Measurements from ENCODE around the gene FBXO2.

The FBXO2 gene, protein sequence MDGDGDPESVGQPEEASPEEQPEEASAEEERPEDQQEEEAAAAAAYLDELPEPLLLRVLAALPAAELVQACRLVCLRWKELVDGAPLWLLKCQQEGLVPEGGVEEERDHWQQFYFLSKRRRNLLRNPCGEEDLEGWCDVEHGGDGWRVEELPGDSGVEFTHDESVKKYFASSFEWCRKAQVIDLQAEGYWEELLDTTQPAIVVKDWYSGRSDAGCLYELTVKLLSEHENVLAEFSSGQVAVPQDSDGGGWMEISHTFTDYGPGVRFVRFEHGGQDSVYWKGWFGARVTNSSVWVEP

DNA sequence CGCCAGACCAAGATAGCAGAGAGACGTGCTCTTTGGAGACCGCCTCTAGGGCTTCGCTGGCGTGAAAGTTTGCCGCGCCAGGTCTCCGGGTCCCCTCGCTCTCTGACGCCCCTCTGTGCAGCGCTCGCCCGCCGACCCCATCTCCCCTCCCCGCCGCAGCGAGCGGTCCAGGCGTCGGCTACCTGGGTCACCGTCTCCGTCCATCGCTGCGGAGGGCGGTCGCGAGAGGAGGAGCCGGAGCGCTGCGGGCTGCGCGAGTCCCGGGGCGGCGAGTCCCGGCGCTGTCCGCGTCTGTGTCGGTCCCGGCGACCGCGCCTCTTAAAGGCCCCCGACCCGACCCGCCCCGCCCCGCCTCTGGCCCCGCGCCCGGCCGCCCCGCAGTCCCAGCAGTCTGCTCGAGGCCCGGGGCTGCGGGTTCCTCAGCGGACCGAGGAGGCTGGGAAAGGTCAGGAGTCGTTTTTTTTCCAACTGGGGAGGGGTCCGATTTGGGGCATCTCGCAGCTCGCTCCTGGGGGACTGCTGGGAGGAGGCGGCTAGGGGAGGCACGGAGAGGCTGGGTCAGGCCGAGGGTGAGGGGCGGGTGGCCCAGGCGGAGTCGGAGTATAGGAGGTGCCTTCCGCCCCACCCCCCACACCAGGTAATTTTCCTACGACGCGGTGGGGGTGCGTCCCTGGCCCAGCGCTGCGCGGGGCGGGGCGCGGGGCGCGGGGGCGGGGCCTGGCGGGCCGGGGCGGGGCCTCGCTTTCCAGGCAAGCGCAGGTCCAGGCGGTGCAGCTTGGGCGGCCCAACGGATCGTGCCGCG is at the start of gene FBXO2, which contains the start of gene FBXO44:
Gene FBXO2, minus strand, starts transcription at position 293 of the 802 bp plus-strand sequence. Its CDS starts 89 bp downstream, at position 204.
Gene FBXO44, plus strand, starts transcription at position 741 of the 802 bp plus-strand sequence. CDS start 959 bp downstream, outside the sequence.
- H3K4me1 ChIP-seq (ENCODE audit: insufficient read depth, low read length) = peaks cover 12% of the 10 kb centered on the region
- peaks cover 56% of the 10 kb centered on the region for H3K27me3 ChIP-seq (ENCODE audit: insufficient read depth, low read length)
- H3K9ac ChIP-seq (ENCODE audit: low read depth, low read length) = peak within 1 kb of the TSS; percentile 63; the same call in 1 of the 2 replicates
- peak within 1 kb of the TSS; percentile 76 for H3K4me3 ChIP-seq (ENCODE audit: low read length)
- no peaks in the 10 kb centered on the region for H3K9me3 ChIP-seq (ENCODE audit: insufficient read depth, low read depth, low read length)
- peaks cover 9% of the 10 kb centered on the region for H3K36me3 ChIP-seq (ENCODE audit: insufficient read depth, low read depth, low read length)
- no peak within 1 kb of the TSS for H3K27ac ChIP-seq (ENCODE audit: low read length)

DNA sequence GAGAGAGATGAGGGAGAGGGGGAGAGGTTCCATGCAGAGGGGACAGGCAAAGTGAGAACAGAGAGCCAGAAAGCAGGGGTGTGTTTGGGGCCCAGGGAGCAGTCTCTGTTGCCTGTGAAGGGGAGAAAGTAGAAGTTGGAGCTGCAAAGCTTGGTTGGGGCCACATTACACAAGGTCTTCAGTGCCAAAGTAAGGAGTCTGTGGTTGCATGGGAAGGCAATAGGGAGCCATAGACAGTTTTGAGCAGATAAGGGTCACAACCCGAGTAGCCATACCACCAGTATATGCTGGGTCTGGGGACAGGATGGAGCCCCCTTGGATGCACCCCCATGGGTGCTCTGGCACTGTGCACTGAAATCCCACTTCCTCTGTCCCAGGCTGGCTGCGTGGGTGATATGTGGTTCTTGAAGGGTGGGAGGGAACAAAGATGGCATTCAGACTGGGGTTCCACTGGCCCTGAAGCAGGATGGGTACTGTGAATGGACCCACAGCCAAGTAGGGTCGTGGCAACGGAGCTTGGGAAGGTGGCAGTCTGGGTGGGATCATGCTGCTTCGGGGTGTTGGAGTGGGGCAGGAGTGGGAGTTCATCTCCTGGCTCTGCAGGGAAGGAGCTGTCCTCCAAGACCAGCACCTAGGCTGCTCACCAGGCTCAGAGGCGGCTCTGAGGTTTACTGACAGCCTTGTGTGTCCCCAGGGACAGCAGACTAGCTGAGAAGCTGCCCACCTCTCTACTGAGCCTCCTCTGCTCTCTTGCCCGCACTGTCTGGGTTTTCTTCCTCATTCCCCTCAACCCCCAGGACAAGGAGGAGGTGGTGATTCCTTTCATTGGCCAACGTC is 49.3 kb upstream of the FBXO2 start:
- no peak overlapping the region for H3K9ac ChIP-seq (ENCODE audit: low read depth, low read length)
- no peak overlapping the region for H3K4me3 ChIP-seq (ENCODE audit: low read length)
- H3K27ac ChIP-seq (ENCODE audit: low read length) = no peak overlapping the region

DNA sequence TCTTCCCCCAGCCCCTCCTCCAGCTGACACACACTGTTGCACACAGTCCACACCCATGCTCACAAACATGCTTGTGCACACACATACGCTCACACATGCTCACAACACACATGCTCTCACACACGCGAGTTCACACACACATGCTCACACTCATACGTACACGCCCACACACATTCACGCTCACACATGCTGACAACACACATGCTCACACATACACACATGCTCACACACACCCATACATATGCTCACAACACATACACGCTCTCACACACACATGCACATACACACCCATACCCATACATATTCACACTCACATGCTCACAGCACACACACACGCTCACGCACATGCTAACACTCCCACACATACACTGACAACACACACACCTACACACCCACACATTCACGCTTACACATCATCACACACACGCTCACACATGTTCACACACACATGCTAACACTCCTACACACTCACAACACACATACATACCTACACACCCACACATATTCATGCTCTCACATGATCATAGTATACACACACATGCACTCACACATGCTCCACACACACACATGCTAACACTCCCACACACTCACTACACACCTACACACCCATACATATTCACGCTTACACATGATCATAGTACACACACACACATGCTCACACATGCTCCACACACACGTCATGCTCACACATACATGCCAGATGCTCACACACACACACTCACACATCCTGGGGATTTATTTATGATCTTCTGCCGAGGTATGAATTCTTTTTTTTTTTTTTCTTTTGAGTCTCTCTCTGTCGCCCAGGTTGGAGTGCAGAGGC is 48.0 kb upstream of the FBXO2 start:
- no peaks in the 10 kb centered on the region for H3K27me3 ChIP-seq (ENCODE audit: insufficient read depth, low read length)
- peaks cover 26% of the 10 kb centered on the region for H3K4me1 ChIP-seq (ENCODE audit: insufficient read depth, low read length)
- no peak overlapping the region for H3K9ac ChIP-seq (ENCODE audit: low read depth, low read length)
- no peak overlapping the region for H3K4me3 ChIP-seq (ENCODE audit: low read length)
- 0 out of 2 replicates have a peak, but pooled peaks cover 4% of the 10 kb centered on the region for H3K36me3 ChIP-seq (ENCODE audit: insufficient read depth, low read depth, low read length)
- no peak overlapping the region for H3K27ac ChIP-seq (ENCODE audit: low read length)
- no peaks in the 10 kb centered on the region for H3K9me3 ChIP-seq (ENCODE audit: insufficient read depth, low read depth, low read length)

More for the DNA sequence above, 49.3 kb upstream of the FBXO2 start:
- H3K4me1 ChIP-seq (ENCODE audit: insufficient read depth, low read length) = peaks cover 33% of the 10 kb centered on the region
- no peaks in the 10 kb centered on the region for H3K27me3 ChIP-seq (ENCODE audit: insufficient read depth, low read length)
- no peaks in the 10 kb centered on the region for H3K9me3 ChIP-seq (ENCODE audit: insufficient read depth, low read depth, low read length)
- 0 out of 2 replicates have a peak, but pooled peaks cover 4% of the 10 kb centered on the region for H3K36me3 ChIP-seq (ENCODE audit: insufficient read depth, low read depth, low read length)

DNA sequence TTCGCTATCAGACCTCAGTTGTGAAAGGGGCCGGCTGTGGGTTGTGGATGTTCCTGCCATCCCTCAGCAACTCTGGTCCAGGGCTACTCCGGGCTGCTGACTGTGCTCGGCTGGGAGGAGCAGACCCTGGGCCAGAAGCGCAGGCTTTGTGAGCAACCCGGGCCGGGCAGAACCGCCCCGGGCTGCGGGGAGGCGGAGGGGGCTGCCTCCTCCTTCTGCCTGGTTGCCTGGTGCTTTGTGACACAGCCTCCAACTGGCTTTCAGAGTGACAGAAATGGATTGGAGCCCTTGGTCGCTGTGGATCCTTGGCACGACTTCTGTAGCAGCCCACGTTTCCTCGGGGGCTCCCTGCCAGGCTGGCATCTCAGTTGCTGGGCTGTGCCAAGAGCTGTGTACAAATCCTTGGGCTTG is 47.3 kb upstream of the FBXO2 start:
- Histone ChIP-seq H3K36me3 (ENCODE audit: insufficient read depth, low read depth, low read length) (0 out of 2 replicates have a peak, but pooled peaks cover 4% of the 10 kb centered on the region), H3K4me3 (ENCODE audit: low read length) (no peak overlapping the region), H3K9ac (ENCODE audit: low read depth, low read length) (no peak overlapping the region), H3K9me3 (ENCODE audit: insufficient read depth, low read depth, low read length) (no peaks in the 10 kb centered on the region), H3K4me1 (ENCODE audit: insufficient read depth, low read length) (peaks cover 26% of the 10 kb centered on the region), H3K27me3 (ENCODE audit: insufficient read depth, low read length) (no peaks in the 10 kb centered on the region), H3K27ac (ENCODE audit: low read length) (no peak overlapping the region)

DNA sequence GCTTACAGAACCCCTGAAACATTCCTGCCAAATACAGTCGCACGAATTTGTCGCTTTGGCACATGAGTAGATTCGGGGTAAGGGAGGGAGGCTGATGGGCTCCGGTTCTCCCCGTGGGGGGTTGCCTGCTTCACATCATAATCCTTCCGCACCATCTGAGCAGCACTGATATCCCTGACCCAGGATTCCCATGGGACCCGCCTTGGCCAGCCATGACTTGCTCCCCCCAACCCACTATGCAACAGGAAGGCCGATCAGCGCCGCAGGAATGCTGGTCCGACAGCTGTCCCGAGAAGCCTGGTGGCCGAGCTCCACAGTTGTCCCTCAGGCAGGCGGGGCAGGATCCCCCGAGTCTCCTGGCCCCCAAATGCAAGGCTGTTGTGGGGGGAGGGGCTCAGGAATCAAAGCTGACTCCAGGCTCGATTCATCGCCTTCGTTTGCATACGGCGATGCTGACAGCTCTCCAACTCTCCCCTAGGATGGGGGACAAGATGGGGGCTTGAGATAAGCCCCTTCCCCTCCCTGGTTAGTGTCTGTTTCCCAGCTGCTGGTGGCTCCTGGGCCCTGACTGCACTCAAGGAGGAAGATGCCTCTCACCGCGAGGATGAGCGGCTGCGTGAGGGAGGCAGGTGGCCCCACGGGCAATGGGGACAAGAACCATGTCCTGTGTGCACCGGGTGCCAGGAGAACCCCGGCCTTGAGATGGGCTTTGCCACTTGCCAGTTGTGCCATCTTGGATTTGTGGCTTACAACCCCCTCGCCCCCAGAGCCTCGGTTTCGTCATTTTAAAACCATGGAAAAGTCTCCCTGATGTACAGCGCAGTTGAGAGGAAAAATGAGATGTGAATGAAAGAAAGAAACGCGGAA is 46.6 kb upstream of the FBXO2 start:
- Histone ChIP-seq H3K4me1 (ENCODE audit: insufficient read depth, low read length) (peaks cover 25% of the 10 kb centered on the region), H3K9ac (ENCODE audit: low read depth, low read length) (no peak overlapping the region), H3K36me3 (ENCODE audit: insufficient read depth, low read depth, low read length) (0 out of 2 replicates have a peak, but pooled peaks cover 4% of the 10 kb centered on the region), H3K4me3 (ENCODE audit: low read length) (no peak overlapping the region), H3K27me3 (ENCODE audit: insufficient read depth, low read length) (no peaks in the 10 kb centered on the region), H3K27ac (ENCODE audit: low read length) (no peak overlapping the region), H3K9me3 (ENCODE audit: insufficient read depth, low read depth, low read length) (no peaks in the 10 kb centered on the region)

DNA sequence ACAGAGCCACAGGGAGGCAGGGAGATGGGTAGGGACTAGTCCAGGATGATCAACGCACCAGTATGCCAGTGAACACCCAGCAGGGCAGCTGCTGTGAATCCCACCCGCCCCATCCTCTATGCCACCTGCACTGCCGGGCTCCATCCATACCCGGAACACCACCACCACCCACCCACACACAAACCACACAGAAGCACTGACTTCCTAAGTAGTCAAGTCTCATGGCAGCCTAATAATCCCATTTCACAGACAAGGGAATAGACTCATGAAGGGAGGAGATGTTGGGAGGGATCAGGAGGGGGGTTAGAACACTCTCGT is 43.6 kb upstream of the FBXO2 start:
- 0 out of 2 replicates have a peak, but pooled peaks cover 4% of the 10 kb centered on the region for H3K36me3 ChIP-seq (ENCODE audit: insufficient read depth, low read depth, low read length)
- H3K9ac ChIP-seq (ENCODE audit: low read depth, low read length) = no peak overlapping the region
- H3K27me3 ChIP-seq (ENCODE audit: insufficient read depth, low read length) = peaks cover 5% of the 10 kb centered on the region; the same call in 1 of the 2 replicates
- no peak overlapping the region for H3K4me3 ChIP-seq (ENCODE audit: low read length)
- H3K4me1 ChIP-seq (ENCODE audit: insufficient read depth, low read length) = peaks cover 17% of the 10 kb centered on the region; the same call in 1 of the 2 replicates
- no peaks in the 10 kb centered on the region for H3K9me3 ChIP-seq (ENCODE audit: insufficient read depth, low read depth, low read length)
- H3K27ac ChIP-seq (ENCODE audit: low read length) = no peak overlapping the region

DNA sequence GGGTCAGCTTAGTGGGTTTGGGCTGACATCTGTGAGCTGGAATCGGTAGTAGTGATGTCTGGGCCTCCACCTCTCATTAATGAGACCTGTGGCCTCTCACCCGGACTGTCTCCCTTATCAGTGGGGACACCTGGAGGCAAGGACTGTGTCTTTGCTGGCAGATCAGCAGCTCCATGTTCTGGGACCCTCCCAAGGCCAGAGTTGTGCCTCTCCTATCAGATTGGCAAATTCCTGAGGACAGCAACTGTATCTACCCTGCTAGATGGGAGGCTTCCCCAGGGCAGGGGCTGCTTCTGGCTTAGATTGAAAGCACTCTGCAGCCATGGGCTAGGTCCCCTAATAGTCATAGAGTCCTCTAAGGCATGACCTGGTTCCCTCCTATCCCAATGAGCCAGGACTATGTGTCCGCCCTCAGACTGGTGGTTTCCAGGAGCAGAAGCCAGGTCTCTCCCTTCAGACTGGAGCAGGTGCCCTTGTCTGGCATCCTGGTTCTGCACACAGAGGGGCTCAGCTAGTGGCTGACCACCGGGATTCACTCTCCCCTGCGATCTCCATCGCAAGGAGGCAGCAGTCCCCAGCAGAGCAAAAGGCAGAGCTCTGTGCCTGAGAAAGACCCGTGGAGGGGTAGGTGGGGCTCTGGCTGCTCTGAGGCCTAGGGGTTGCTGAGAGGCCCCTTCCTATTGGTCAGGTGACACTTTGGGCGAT is 43.1 kb upstream of the FBXO2 start:
- Histone ChIP-seq H3K9me3 (ENCODE audit: insufficient read depth, low read depth, low read length) (no peaks in the 10 kb centered on the region), H3K4me3 (ENCODE audit: low read length) (no peak overlapping the region), H3K4me1 (ENCODE audit: insufficient read depth, low read length) (peaks cover 17% of the 10 kb centered on the region; the same call in 1 of the 2 replicates), H3K27ac (ENCODE audit: low read length) (no peak overlapping the region), H3K27me3 (ENCODE audit: insufficient read depth, low read length) (peaks cover 10% of the 10 kb centered on the region; the same call in 1 of the 2 replicates), H3K9ac (ENCODE audit: low read depth, low read length) (no peak overlapping the region), H3K36me3 (ENCODE audit: insufficient read depth, low read depth, low read length) (0 out of 2 replicates have a peak, but pooled peaks cover 4% of the 10 kb centered on the region)

DNA sequence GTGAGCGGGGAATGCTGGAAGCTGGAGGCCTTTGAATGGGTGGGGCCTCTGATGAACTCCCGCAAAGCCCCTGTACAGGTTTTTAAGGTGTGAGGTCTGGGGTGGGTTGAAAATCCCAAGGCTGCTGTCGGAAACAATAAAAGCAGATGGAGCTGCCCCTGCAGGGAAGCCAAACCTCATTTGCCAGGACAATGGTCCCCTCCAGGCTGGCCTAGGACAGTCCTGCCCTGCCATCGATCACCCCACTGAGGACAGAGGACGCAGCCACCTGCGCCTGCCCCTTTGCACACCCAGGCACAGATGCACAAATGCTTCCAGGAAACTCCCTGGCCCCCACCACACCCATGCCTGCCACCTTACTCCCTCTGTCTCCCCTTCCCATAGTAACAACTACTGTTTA is 41.6 kb upstream of the FBXO2 start:
- no peak overlapping the region for H3K4me3 ChIP-seq (ENCODE audit: low read length)
- no peak overlapping the region for H3K9ac ChIP-seq (ENCODE audit: low read depth, low read length)
- H3K36me3 ChIP-seq (ENCODE audit: insufficient read depth, low read depth, low read length) = no peaks in the 10 kb centered on the region
- peaks cover 15% of the 10 kb centered on the region; the same call in 1 of the 2 replicates for H3K27me3 ChIP-seq (ENCODE audit: insufficient read depth, low read length)
- H3K4me1 ChIP-seq (ENCODE audit: insufficient read depth, low read length) = peaks cover 12% of the 10 kb centered on the region; the same call in 1 of the 2 replicates
- H3K9me3 ChIP-seq (ENCODE audit: insufficient read depth, low read depth, low read length) = no peaks in the 10 kb centered on the region
- no peak overlapping the region for H3K27ac ChIP-seq (ENCODE audit: low read length)

DNA sequence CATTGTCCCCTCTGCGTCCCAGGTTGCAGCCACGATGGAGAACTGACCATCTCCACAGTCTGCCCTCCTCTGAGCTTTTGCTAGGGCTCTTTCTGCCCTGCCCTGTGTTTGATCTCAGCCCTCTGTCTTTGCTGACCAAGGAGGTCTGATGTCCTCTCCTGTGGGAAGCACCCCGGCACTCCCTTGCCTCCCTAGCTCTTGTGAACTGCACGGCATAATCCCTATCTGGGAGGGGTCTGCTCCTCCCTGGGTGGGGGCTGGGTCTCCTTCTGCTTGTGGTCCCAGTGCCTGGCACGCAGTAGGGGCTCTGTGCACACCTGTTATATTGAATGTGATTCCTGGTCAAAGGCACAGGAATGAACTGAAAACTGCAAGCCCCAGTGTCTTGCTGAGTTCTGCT is 39.7 kb upstream of the FBXO2 start:
- peaks cover 12% of the 10 kb centered on the region; the same call in 1 of the 2 replicates for H3K4me1 ChIP-seq (ENCODE audit: insufficient read depth, low read length)
- no peak overlapping the region for H3K9ac ChIP-seq (ENCODE audit: low read depth, low read length)
- H3K9me3 ChIP-seq (ENCODE audit: insufficient read depth, low read depth, low read length) = no peaks in the 10 kb centered on the region
- no peak overlapping the region; the same call in 1 of the 2 replicates for H3K4me3 ChIP-seq (ENCODE audit: low read length)
- H3K27ac ChIP-seq (ENCODE audit: low read length) = no peak overlapping the region
- H3K27me3 ChIP-seq (ENCODE audit: insufficient read depth, low read length) = peaks cover 15% of the 10 kb centered on the region; the same call in 1 of the 2 replicates
- no peaks in the 10 kb centered on the region for H3K36me3 ChIP-seq (ENCODE audit: insufficient read depth, low read depth, low read length)
